ENCODE measurements around the gene RBX1.
A peak's percentile ranks its signal among the peaks of the same experiment; 100 is the strongest.

Gene RBX1

GRCh38 chr22:40960145-40960544, 9.0 kb downstream of the RBX1 start:
- no peak for DNase-seq (ENCODE audit: low read depth)
- TF ChIP-seq CTCF (IDR thresholded peaks at IDR 0.05; ENCODE audit: low read depth, low read length) (no peak), POLR2A (IDR thresholded peaks at IDR 0.05; ENCODE audit: extremely low read depth, insufficient read length) (no peak), MYC (IDR thresholded peaks at IDR 0.05; ENCODE audit: low read depth, low read length) (no peak)
- TF ChIP-seq, protein P1, sequence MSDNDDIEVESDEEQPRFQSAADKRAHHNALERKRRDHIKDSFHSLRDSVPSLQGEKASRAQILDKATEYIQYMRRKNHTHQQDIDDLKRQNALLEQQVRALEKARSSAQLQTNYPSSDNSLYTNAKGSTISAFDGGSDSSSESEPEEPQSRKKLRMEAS (IDR thresholded peaks at IDR 0.05; ENCODE audit: low read depth, low read length) = no peak
- H3K4me3 ChIP-seq (ENCODE audit: low read depth, low read length) = no peak overlapping the region

GRCh38 chr22:40965936-40966725, 15.0 kb downstream of the RBX1 start:
- no peak for TF ChIP-seq CTCF (IDR thresholded peaks at IDR 0.05; ENCODE audit: low read depth, low read length)
- TF ChIP-seq, protein P1 (IDR thresholded peaks at IDR 0.05; ENCODE audit: low read depth, low read length) = no peak
- no peak for TF ChIP-seq POLR2A (IDR thresholded peaks at IDR 0.05; ENCODE audit: extremely low read depth, insufficient read length)
- no peak for TF ChIP-seq MYC (IDR thresholded peaks at IDR 0.05; ENCODE audit: low read depth, low read length)
- H3K4me3 ChIP-seq (ENCODE audit: low read depth, low read length) = no peak overlapping the region
- DNase-seq (ENCODE audit: low read depth) = peak; percentile 26

- no peak for DNase-seq (ENCODE audit: low read depth)
- TF ChIP-seq, protein P1 (IDR thresholded peaks at IDR 0.05; ENCODE audit: low read depth, low read length) = no peak
- no peak for TF ChIP-seq POLR2A (IDR thresholded peaks at IDR 0.05; ENCODE audit: extremely low read depth, insufficient read length)
- TF ChIP-seq CTCF (IDR thresholded peaks at IDR 0.05; ENCODE audit: low read depth, low read length) = no peak
- no peak for TF ChIP-seq MYC (IDR thresholded peaks at IDR 0.05; ENCODE audit: low read depth, low read length)
- no peak overlapping the region for H3K4me3 ChIP-seq (ENCODE audit: low read depth, low read length)
Observed at GRCh38 chr22:40966726-40967085, 15.5 kb downstream of the RBX1 start.

DNA sequence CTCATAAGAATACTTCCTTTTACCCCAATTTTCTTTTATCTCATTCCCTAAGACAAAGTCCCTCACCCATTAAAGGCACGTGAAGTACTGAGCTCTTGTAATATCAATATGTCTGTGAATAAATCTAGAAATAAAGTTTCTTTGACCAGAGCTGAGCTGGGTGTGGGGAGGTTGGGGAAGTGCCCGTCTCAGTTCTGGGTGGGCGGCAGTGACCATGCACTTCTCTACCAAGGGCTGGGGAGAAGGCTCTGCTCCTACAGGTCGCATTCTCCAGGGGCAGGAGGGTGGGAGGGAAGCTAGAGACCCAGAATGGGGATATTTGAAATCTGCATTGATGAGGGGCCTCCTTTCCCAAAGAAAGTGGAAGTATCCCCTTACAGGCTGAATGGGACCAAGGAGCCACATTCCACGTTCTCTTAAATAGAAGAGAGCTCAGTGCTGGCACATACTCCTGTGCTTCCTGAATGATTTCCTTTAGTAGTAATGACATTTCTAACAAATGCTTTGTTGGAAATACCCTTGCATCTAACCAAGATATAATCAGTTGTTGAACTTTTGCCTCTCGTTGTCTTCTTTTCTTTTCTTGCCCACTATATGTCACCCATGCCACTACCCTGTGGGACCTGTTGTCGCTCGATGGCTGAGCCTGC, 16.1 kb downstream of the RBX1 start:
- no peak for DNase-seq (ENCODE audit: low read depth)
- TF ChIP-seq, protein P1 (IDR thresholded peaks at IDR 0.05; ENCODE audit: low read depth, low read length) = no peak
- TF ChIP-seq CTCF (IDR thresholded peaks at IDR 0.05; ENCODE audit: low read depth, low read length) (no peak), MYC (IDR thresholded peaks at IDR 0.05; ENCODE audit: low read depth, low read length) (no peak), POLR2A (IDR thresholded peaks at IDR 0.05; ENCODE audit: extremely low read depth, insufficient read length) (no peak)
- no peak overlapping the region for H3K4me3 ChIP-seq (ENCODE audit: low read depth, low read length)

DNA sequence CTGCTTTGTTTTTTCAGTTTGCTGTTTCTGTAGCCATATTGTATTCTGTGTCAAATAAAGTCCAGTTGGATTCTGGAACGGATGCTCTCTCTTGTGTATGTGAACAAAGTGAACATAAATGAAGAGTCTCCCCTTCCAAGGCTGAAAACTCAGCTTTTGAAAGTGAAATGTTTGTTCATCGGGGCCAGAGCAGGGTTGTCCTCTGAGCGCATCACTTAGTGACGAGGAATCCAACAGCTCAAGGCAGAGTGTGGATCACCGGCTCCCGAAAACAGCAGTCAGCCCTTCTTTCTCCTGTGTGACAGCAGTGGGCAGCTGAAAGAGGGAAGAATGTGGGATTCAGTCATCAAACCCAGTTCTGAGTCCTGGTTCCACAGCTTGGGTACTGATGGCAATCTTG, 21.4 kb downstream of the RBX1 start:
- DNase-seq (ENCODE audit: low read depth) = no peak

More for the DNA sequence above, 21.4 kb downstream of the RBX1 start:
- H3K4me3 ChIP-seq (ENCODE audit: low read depth, low read length) = no peak overlapping the region
- TF ChIP-seq, protein P1 (IDR thresholded peaks at IDR 0.05; ENCODE audit: low read depth, low read length) = no peak
- TF ChIP-seq POLR2A (IDR thresholded peaks at IDR 0.05; ENCODE audit: extremely low read depth, insufficient read length) (no peak), CTCF (IDR thresholded peaks at IDR 0.05; ENCODE audit: low read depth, low read length) (no peak), MYC (IDR thresholded peaks at IDR 0.05; ENCODE audit: low read depth, low read length) (no peak)

Data from NB4 (cell line).